GM19455 (cell line): ENCODE results near the gene SART3.
A peak's percentile ranks its signal among the peaks of the same experiment; 100 is the strongest.
"Not testable (repeated sequence)": the region's sequence is repeated elsewhere in the genome, so short reads cannot be mapped to it uniquely, and the experiment has no call there.

Experiments used
- ATAC-seq: cut with Tn5 transposase; IDR thresholded peaks from one replicate; pipeline ENCODE4 v1.9.1; 2021; ENCODE audit not compliant: unreplicated experiment

The SART3 gene

DNA sequence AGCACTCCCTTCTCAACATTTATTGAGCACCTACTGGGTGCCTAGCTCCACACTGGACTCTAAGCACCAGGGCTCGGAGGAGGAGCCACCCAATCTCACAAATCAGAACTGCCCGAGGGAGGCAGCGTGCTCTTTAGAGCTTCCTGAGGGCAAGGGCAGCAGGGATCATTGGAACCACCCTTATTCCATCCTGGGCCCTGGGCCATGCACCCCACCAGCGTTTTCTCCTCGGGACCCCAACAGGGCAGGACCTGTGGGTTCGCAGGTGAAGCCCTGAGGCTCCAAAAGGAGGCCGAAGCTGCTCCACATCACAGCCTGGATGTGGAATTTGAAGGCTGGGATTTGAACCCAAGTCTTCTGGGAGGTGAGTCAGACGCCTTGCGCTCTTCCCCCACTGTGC, 21.5 kb upstream of the SART3 start:
- ATAC-seq: no peak

DNA sequence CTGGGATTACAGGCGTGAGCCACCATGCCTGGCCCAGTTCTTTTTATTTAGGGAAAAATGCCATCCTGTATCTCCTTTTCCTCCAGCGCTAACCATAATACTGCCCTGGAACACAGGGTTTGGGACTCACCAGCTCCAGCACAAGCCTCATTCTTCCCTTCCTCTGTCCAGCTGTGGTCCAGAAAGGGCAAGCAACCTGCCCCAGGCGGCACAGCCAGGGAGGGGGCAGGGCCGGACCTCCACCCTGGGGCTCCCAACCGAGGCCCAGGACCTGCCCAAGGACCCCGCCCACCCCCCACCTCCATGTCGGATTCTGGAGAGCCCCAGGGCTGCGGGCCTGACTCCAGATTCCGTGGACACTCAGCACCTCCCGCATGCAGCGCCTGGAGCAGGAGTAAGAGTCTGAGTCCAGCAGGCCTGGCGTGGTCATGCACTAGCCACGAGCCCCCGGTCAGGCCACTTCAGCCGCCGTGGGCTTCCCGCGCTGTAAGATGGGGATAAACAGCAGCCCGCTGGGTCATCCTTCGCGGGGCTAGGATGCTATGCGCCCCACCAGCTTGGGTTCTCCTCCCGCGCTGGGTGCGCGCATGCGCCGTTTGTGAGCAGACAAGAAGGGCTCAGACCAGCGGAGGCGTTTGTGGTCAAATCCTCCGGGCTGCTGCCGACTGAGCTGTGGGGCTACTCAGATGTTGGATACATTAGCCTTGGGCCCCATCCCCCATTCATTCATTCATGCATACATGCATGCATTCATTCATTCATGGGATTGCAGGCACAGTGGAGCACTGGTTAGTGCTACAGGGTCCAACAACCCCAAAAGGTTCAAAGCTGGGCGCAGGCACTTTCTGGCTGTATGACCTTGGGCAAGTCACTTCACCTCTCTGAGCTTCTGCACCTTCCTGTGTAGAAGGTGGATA, 20.6 kb upstream of the SART3 start:
- no peak for ATAC-seq

DNA sequence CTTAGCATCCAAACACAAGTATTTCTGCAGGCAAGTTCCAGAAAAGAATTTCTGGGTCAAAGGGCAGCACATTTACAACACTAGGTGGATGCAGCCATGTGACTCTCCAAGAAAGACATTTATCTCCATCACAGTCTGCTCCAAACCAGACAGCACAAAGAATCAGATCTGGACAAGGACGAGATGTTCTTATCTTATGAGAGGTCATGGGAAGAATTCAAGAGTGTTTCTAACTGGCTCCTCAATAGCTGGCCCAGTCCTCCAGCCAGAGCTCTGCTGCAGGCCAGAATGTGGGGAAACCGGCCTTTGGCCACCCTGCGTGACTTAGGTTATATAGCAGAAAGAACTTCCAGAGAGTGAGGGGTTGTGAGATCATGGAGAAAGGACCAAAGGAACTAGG, 19.6 kb upstream of the SART3 start:
- no peak for ATAC-seq

DNA sequence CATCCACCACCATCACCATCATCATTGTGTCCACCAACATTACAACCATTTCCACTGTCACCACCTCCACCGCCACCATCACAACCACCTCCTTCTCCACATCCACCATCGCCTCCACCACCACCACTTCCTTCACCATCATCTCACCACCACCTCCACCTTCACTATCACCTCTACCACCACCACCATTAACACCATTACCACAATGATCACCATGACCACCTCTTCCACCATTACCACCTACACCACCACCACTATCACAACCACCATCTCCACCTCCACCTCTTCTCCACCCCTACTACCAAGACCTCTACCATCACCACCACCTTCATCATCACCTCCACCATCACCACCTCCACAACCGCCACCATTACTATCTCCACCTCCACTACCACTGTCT, 17.8 kb upstream of the SART3 start:
- ATAC-seq: no peak

DNA sequence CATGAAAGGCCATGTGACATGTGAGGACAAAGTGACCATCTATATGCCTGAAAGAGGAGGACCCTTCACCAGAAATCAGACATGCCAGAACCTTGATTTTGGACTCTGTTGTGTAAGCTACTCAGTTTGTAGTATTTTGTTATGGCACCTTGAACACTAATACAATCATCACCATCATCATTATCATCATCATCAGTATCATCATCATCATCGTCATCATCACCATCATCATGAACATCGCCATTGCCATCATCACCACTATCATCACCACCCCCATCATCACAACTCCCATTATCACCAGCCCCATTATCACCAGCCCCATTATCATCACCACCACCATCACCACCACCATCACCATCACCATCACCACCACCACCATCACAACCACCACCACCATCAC, 17.3 kb upstream of the SART3 start:
- ATAC-seq: no peak

DNA sequence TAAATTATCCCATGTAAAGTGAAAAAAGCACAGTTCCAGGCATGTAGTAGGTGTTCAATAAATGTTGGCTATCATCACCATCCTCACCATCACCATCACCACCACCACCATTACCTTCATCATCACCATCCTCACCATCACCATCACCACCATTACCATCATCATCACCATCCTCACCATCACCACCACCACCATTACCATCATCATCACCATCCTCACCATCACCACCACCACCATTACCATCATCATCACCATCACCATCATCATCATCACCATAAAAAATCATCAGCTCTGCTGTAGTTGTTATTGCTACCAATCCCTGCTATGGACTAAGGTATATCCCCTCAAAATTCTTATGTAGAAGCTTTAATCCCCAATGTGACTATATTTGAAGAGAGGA, 16.5 kb upstream of the SART3 start:
- ATAC-seq: no peak

DNA sequence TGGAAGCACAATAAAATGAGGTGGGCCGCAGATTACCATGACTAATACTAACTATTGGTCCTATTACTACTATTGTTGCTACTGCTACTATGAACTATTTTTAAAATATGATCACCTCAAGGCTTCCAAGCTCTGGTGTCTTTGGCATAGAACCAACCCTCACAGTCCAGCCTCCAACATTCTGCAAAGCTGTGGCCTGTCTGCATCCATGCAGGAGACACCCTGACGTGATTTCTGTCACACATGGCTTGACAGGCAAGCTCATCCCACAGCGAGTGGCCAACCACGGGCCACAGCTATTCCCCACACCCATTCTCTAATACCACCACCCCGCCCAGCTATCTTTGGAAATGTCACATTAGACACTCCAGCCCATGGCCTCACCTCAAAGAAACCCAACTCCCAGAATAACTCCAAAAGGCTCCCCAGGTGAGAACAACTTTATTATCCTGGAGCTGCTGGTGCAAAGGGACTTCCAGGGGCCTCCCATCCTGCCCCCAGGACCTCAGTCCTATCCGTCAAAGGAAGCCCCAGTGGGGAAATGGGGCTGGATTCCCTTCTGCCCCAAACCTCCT, 15.8 kb upstream of the SART3 start:
- no peak for ATAC-seq

DNA sequence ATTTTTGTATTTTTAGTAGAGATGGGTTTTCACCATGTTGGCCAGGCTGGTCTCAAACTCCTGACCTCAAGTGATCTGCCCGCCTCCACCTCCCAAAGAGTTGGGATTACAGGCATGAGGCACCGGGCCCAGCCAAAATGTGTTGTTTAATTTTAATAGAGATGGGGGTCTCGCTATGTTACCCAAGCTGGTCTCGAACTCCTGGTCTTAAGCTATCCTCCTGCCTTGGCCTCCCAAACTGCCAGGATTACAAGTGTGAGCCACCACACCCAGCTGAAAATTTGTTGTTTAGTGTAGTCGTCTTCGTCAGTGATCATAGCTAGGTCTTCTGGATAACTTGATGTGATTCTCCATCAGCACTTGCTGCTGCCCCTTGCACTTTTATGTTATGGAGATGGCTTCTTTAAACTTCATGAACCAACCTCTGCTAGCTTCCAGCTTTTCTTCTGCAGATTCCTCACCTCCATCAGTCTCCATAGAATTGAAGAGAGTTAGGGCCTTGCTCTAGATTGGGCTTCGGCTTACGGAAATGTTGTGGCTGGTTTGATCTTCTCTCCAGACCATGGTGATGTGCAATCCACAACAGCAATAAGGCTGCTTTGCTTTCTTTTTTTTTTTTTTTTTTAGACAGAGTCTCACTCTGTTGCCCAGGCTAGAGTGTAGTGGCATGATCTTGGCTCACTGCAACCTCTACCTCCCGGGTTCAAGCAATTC, 14.4 kb upstream of the SART3 start:
- ATAC-seq: no peak

DNA sequence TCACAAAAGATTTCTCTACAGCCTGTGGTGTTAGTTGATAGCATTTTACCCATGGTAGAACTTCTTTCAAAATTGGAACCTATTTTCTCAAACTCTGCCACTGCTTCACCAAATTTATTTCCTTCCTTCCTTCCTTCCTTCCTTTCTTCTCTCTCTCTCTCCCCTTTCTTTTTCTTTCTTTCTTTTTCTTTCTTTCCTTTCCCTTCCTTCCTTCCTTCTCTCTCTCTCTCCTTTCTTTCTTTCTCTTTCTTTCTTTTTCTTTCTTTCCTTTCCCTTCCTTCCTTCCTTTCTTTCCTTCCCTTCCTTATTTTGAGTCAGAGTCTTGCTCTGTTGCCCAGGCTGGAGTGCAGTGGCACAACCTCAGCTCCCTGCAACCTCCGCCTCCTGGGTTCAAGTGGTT, 13.3 kb upstream of the SART3 start:
- not testable (repeated sequence) for ATAC-seq

DNA sequence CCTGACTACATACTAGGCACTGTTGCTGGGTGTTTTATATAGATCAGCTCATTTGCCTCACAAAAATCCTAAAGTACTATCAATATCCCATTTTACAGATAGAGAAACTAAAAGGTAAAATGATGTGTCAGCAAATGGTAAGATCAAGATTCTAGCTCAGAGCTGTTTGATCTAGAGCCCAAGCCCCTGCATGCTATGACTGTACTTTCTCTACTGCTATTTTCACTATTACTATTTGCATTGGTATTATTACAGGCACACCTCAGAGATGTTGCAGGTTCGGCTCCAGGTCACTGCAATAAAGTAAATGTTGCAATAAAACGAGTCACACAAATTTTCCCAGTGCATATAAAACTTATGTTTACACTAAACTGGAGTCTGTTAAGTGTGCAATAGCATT, 12.3 kb upstream of the SART3 start:
- no peak for ATAC-seq

DNA sequence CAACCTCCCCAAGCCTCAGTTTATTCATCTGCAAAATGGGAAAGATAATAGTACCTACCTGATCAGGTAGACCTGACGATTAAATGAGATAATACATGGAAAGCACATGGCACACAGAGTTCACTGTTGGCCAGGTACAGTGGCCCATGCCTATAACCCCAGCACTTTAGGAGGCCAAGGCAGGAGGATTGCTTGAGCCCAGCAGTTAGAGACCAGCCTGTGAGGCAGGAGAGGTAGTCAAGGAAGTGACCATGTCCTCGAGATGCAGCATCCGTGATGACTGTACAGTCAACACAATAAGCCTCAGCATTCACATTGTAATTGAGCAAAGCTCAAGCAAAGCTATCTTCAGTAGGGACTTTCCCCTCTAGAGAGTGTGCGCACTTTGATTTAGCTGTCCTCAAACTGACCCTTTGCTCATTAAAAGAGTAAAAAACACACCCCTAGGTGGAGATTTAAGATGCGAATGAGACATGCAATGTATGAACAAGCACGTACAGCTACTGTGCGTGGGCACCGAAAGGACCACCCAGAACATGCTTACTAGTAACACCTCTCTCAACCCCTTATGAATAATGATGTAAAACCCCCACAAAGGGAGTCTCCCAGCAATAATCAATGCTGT, 11.3 kb upstream of the SART3 start:
- ATAC-seq: no peak

DNA sequence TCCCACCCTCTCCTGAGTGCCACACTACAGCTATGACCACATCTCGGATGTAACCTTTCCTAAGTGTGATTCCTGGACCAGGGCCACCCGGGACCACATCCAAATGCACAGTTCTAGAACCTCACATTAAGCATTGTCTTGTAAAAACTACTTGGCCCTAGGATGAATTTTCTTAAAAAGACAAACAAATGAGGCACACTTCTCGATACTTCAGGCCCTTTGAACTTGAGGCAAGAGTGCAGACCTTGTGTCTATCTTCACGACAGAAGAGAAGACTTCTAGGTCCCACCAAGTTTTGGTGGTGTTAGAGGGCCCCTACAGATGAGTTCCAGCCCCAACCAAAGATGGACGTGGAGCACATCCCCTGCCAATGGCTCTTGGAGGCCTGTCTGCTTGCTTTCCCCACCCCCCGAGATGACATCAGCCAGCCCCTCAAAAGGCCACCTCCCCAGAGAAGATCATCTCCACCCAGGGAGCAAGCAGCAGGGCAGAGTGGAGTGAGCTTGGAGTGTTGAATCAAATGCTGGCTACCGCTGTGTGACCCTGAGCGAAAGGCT, 10.7 kb upstream of the SART3 start:
- ATAC-seq: no peak

DNA sequence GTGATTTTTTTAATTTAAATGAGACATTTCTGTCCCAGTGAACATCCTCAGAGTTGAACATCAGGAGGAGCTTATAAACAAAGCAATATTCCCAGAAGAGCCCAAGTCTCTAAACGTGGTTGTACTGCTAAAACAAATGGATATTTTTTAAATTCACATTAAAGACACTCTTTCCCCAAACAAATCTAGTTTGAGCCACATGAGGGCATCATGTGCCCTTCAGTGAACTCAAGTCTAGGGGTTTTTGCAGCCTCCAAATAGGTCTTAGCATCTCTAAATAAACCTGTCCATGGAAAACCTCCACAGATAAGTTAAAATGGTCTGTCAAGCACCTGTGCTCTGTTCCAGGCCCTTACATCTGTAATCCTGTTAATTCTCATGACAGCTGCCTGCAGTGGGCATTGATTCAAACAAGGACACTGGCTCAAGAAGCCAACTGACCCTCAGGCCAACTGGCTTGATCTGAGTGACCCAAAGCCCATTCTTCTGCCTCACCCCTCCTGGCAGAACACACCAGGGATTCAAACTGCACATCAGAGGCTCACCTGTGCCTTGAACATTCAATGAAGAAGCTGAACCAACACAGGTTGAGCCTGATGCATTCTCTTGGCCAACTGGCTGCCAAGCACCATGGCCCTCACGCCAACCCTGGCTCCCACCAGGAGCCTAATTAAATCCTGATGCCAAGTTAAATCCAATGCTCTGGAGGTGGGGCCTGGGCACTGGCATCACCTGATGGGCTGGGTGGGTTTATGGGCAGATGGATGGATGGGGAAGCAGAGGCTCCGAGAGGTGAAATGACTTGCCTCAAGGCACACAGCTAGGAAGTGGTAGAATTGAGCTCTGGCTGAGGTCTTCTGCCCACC, 10.0 kb upstream of the SART3 start:
- ATAC-seq: no peak

DNA sequence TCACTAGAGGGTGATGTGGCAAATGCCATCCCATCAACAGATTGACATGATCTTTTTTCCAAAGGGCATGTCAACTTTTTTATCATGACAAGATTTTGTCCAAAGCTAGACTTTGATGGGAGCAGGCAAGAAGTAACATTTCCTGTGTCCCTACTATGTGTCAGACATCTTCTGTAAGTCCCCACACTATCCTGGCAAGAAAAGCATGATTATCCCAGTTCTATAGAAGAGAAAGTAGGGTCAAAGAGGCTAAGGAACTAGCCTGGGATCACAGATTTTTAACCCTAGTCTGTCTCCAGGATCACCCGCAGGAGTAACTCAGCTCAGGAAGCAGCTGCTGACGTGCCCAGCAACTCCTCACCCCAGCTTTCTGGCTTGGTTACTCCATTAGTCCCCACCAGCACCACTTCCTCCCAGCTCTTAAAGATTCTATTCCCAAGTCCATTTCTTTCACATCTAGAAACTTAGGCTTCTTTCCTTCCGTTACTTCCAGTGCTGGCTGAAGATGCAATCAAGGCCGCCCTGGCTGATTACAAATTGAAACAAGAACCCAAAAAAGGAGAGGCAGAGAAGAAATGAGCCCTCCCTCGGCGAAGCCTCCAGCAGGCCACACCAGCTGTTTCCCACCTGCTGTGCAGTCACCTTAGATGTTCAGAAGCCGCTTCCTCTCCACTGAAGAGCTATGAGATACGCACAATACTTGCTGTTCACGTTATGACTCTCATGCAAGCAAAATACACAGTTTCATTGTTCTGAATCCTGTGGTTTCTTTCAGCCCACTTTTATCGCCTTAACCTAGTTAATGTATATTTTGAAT, 7.6 kb upstream of the SART3 start:
- peak; percentile 80 for ATAC-seq

DNA sequence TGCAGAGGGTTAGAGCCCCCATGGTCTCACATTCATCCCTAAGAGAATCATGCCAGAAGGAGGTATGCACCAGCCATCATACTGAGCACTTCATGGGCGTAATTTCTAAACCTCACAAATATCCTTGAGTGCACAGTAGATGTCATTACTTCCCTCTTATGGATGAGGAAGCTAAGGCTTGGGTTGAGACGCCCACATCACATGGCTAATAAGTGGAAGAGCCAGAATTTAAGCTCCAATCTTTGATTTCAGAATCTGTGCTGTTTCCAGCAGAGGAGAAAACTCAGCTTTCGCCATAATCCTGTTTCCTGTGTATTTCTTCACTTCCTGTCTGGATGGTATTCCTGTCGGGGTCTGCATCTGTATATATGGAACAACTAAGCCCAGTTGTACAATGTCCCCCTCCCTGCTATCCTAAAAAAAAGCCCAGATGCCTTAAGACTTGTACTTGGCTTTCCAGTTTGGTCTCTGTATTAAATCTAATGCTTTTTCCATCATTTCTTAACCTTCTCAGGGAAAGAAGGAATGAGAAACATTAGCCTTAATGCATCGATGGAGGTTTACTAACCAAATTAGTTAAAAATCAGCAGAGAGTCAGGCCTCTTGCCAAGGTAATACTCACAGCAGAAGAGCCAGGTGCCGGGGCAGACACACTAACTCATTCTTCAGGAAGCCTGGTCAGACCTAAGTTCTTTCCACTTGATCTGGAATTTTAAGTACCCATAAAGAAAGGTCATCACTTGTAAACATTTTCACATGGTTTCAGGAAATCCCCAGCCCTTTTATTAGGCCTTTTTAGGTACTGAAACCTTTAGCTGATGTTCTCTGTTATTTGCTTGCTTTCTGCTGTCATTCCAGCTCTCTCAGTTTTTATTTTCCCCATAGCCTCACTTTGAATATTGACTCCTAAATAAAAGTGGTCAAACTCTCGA, 6.7 kb upstream of the SART3 start:
- no peak for ATAC-seq

DNA sequence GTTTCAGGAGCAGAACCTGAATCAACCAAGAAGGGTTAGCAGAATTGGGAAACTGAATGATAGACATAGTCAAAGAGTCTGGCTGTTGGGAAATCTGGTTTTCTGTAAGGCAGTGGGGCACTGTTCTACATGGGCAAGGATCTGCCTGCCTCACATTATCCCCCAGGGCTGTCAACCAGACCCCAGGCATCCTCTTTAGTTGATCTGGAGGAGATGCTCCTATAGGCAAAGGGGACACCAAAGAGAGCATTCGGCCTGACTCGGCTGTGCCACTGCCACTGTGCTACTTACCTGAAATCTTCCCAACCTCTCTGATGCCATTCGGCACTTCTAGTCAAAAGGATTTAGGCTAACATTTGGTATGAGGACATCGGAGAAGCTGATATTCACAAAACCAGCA, 5.5 kb upstream of the SART3 start:
- no peak for ATAC-seq

DNA sequence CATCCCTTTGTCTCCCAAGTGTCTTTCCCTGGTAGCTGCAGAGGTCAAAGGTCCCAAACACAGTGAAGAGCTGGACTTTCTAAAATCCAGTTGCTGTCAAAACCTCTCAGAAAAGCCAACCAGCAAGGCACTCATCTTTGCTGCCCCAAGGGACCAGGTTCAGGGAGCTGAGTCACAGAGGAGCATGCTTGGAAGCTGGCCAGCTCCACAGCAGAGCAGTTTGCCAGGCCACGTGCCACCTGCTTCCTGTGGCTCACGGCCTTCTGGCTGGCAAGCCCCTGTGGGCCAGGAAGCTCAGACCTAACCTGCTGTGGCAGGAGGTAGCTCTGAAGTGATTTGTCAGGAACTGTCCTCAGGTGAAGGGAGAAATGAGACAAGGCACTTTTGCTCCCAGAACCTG, 5.0 kb upstream of the SART3 start:
- no peak for ATAC-seq

DNA sequence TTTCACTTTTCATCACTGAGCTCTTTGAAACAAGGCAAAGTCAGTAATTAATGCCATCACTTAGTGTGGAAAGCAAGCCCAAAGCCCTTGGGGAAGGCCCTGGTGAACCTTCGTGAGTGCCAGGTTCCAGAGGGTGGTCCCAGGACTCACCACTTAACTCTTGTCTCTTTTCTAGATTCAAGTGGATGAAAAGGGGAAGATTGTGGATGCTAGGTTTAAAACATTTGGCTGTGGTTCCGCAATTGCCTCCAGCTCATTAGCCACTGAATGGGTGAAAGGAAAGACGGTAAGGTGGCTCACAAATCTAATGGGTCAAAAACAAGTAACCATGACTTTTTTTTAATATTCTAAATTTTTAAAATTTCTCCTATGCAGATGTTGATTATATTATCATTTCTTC, 4.2 kb upstream of the SART3 start:
- ATAC-seq: no peak
